Duodenal mucosa (tissue), 2 donors: ENCODE results near the gene CLIP2.
"Not testable (repeated sequence)": the region's sequence is repeated elsewhere in the genome, so short reads cannot be mapped to it uniquely, and the experiment has no call there.

ENCODE experiments used
- H3K27ac ChIP-seq: one replicate; pipeline ENCODE4 v1.7.0; 2013; ENCODE audit warnings: low read depth, low read length
- H3K27me3 ChIP-seq, 2 donors: one replicate each; pipeline ENCODE4 v1.7.0; 2013; ENCODE audit warnings: low read length in 2 of 2, control low read depth in 1 of 2; ENCODE audit not compliant: insufficient read depth in 2 of 2, control insufficient read depth in 1 of 2
- H3K36me3 ChIP-seq, 2 donors: one replicate each; pipeline ENCODE4 v1.7.0; 2013; ENCODE audit warnings: low read length in 2 of 2, control low read depth in 1 of 2; ENCODE audit not compliant: insufficient read depth in 2 of 2, control insufficient read depth in 1 of 2
- H3K4me1 ChIP-seq, 2 donors: one replicate each; pipeline ENCODE4 v1.7.0; 2013; ENCODE audit warnings: low read length in 2 of 2, control low read depth in 1 of 2; ENCODE audit not compliant: insufficient read depth in 2 of 2, control insufficient read depth in 1 of 2
- H3K4me3 ChIP-seq, 2 donors: one replicate each; pipeline ENCODE4 v1.7.0; 2013; ENCODE audit warnings: low read length in 2 of 2, low read depth in 1 of 2
- H3K9ac ChIP-seq, 2 donors: one replicate each; pipeline ENCODE4 v1.7.0; 2013; ENCODE audit warnings: low read length in 2 of 2, low read depth in 1 of 2
- H3K9me3 ChIP-seq, 2 donors: one replicate each; pipeline ENCODE4 v1.7.0; 2013; ENCODE audit warnings: low read length in 2 of 2, control low read depth in 1 of 2; ENCODE audit not compliant: control insufficient read depth in 1 of 2

The CLIP2 gene

GRCh38 chr7:74384854-74385253 lies 95.6 kb downstream of the CLIP2 start:
- H3K9ac ChIP-seq, H3K27ac ChIP-seq, H3K27me3 ChIP-seq, H3K9me3 ChIP-seq, H3K4me3 ChIP-seq, H3K4me1 ChIP-seq: not testable (repeated sequence)
- H3K36me3 ChIP-seq: peaks cover 13 to 26% of the 10 kb centered on the region in 2 donors

- Histone ChIP-seq H3K9ac (no peak overlapping the region), H3K9me3 (no peaks in the 10 kb centered on the region)
Observed at GRCh38 chr7:74387606-74388005, 98.4 kb downstream of the CLIP2 start.

GRCh38 chr7:74388880-74389415 lies 99.7 kb downstream of the CLIP2 start:
- no peaks in the 10 kb centered on the region for H3K27me3 ChIP-seq
- no peak overlapping the region for H3K27ac ChIP-seq
- H3K4me3 ChIP-seq: no peak overlapping the region
- H3K4me1 ChIP-seq: no peaks in the 10 kb centered on the region
- peaks cover 4 to 27% of the 10 kb centered on the region in 2 donors for H3K36me3 ChIP-seq
- no peak overlapping the region for H3K9ac ChIP-seq
- no peaks in the 10 kb centered on the region for H3K9me3 ChIP-seq

More at GRCh38 chr7:74387606-74388005, 98.4 kb downstream of the CLIP2 start:
- Histone ChIP-seq H3K27ac (no peak overlapping the region), H3K36me3 (peaks cover 4 to 26% of the 10 kb centered on the region in 2 donors), H3K27me3 (no peaks in the 10 kb centered on the region), H3K4me1 (no peaks in the 10 kb centered on the region), H3K4me3 (no peak overlapping the region)

- H3K27ac ChIP-seq, H3K9me3 ChIP-seq, H3K9ac ChIP-seq, H3K4me1 ChIP-seq, H3K27me3 ChIP-seq, H3K4me3 ChIP-seq: not testable (repeated sequence)
- peaks cover 0 to 31% of the 10 kb centered on the region in 2 donors for H3K36me3 ChIP-seq
Observed at GRCh38 chr7:74393722-74394121, 104.5 kb downstream of the CLIP2 start.

- H3K4me1 ChIP-seq, H3K27me3 ChIP-seq, H3K4me3 ChIP-seq, H3K27ac ChIP-seq, H3K9ac ChIP-seq, H3K9me3 ChIP-seq: not testable (repeated sequence)
- peaks cover 0 to 28% of the 10 kb centered on the region in 2 donors for H3K36me3 ChIP-seq
Observed at GRCh38 chr7:74394601-74395000, 105.4 kb downstream of the CLIP2 start.

- Histone ChIP-seq H3K36me3 (peaks cover 0 to 34% of the 10 kb centered on the region in 2 donors), H3K4me1 (no peaks in the 10 kb centered on the region), H3K9me3 (no peaks in the 10 kb centered on the region), H3K4me3 (no peak overlapping the region), H3K27ac (no peak overlapping the region), H3K9ac (no peak overlapping the region), H3K27me3 (no peaks in the 10 kb centered on the region)
Observed at GRCh38 chr7:74395745-74396311, 106.6 kb downstream of the CLIP2 start.

GRCh38 chr7:74396993-74397392 lies 107.8 kb downstream of the CLIP2 start:
- Histone ChIP-seq H3K4me1 (no peaks in the 10 kb centered on the region), H3K4me3 (no peak overlapping the region), H3K9me3 (no peaks in the 10 kb centered on the region), H3K9ac (no peak overlapping the region), H3K27me3 (no peaks in the 10 kb centered on the region), H3K36me3 (peaks cover 0 to 45% of the 10 kb centered on the region in 2 donors), H3K27ac (no peak overlapping the region)

- Histone ChIP-seq H3K9ac (no peak overlapping the region), H3K4me1 (no peaks in the 10 kb centered on the region), H3K9me3 (no peaks in the 10 kb centered on the region), H3K27me3 (no peaks in the 10 kb centered on the region), H3K27ac (no peak overlapping the region), H3K4me3 (no peak overlapping the region), H3K36me3 (peaks cover 0 to 45% of the 10 kb centered on the region in 2 donors)
Observed at GRCh38 chr7:74398426-74398825, 109.2 kb downstream of the CLIP2 start.

GRCh38 chr7:74399006-74399405 lies 109.8 kb downstream of the CLIP2 start:
- Histone ChIP-seq H3K4me3 (no peak overlapping the region), H3K9ac (no peak overlapping the region), H3K27ac (no peak overlapping the region), H3K27me3 (no peaks in the 10 kb centered on the region), H3K4me1 (no peaks in the 10 kb centered on the region), H3K36me3 (peaks cover 0 to 51% of the 10 kb centered on the region in 2 donors), H3K9me3 (no peaks in the 10 kb centered on the region)

- Histone ChIP-seq H3K36me3 (peaks cover 3 to 55% of the 10 kb centered on the region in 2 donors), H3K27me3 (no peaks in the 10 kb centered on the region), H3K9ac (no peak overlapping the region), H3K4me1 (no peaks in the 10 kb centered on the region), H3K4me3 (no peak overlapping the region), H3K27ac (no peak overlapping the region), H3K9me3 (no peaks in the 10 kb centered on the region)
Observed at GRCh38 chr7:74400420-74401136, 111.4 kb downstream of the CLIP2 start.
